ENCODE measurements around the gene MTCL3.

MTCL3 gene

DNA sequence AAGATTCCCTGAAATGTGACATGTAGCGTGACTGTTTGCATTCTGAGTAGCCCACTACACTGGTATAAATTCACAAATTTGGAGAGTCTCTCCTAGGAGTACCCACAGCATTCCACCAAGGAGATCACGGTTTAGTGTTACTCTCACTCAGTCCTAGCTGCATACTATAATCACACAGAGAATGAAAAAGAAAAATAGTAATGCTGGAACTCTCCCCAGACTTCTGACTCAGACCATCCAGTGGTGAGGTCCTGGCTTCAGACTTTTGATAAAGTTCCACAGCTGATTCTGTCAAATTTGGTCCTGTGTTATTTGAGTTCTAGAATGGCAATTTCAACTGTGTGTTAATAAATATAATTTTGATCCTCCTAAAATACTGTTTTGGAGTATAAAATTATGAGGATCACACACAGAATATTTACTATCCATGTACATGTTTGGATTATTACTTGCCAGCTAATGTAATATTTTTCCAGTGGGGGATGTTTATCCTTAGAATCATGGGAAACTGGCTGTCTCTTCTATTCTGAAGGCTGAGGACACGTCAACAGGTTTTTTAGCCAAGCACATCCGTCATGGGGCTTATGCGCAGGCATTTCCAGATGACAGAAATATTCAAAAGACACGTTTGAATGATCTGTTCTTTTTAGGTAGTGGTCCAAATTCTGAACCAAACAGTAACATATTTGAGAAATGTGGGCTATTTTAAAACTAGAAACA is 54.8 kb downstream of the MTCL3 start:
- no peak for ATAC-seq (ENCODE audit: poor library complexity)
- Histone ChIP-seq H3K4me3 (ENCODE audit: low read length) (no peak overlapping the region), H3K4me1 (ENCODE audit: insufficient read depth, low read length) (no peaks in the 10 kb centered on the region), H3K27me3 (ENCODE audit: control insufficient read depth in 1 of 2, insufficient read depth in 2 of 2, low read length in 2 of 2) (no peaks in the 10 kb centered on the region), H3K9me3 (ENCODE audit: control insufficient read depth in 1 of 2, insufficient read depth in 1 of 2, low read length in 2 of 2) (no peaks in the 10 kb centered on the region), H3K36me3 (ENCODE audit: insufficient read depth, low read length) (no peaks in the 10 kb centered on the region), H3K27ac (ENCODE audit: low read depth in 1 of 2, low read length in 2 of 2) (no peak overlapping the region)
- Mint-ChIP-seq H3K4me3 (no peak overlapping the region), H3K27ac (no peak overlapping the region), H3K36me3 (ENCODE audit: low read depth) (no peaks in the 10 kb centered on the region), H3K27me3 (no peaks in the 10 kb centered on the region), H3K9me3 (no peaks in the 10 kb centered on the region), H3K4me1 (ENCODE audit: low read depth) (no peaks in the 10 kb centered on the region)
- TF ChIP-seq, protein P1, sequence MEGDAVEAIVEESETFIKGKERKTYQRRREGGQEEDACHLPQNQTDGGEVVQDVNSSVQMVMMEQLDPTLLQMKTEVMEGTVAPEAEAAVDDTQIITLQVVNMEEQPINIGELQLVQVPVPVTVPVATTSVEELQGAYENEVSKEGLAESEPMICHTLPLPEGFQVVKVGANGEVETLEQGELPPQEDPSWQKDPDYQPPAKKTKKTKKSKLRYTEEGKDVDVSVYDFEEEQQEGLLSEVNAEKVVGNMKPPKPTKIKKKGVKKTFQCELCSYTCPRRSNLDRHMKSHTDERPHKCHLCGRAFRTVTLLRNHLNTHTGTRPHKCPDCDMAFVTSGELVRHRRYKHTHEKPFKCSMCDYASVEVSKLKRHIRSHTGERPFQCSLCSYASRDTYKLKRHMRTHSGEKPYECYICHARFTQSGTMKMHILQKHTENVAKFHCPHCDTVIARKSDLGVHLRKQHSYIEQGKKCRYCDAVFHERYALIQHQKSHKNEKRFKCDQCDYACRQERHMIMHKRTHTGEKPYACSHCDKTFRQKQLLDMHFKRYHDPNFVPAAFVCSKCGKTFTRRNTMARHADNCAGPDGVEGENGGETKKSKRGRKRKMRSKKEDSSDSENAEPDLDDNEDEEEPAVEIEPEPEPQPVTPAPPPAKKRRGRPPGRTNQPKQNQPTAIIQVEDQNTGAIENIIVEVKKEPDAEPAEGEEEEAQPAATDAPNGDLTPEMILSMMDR (IDR thresholded peaks at IDR 0.05), result no peak
- DNase-seq, result no peak
- ChIA-PET CTCF (interaction anchor here (1.4 kb wide), 1 partner anchor 75 kb away, joined by 6 read pairs; no protein-coding TSS in a partner anchor), POLR2A (no interaction called here)
- intact Hi-C loops (cut with DNase I, micrococcal nuclease), result loop anchor here in 1 of 2 experiments (10.0 kb wide), 1 partner anchor 1260 kb away; no protein-coding TSS in a partner anchor

DNA sequence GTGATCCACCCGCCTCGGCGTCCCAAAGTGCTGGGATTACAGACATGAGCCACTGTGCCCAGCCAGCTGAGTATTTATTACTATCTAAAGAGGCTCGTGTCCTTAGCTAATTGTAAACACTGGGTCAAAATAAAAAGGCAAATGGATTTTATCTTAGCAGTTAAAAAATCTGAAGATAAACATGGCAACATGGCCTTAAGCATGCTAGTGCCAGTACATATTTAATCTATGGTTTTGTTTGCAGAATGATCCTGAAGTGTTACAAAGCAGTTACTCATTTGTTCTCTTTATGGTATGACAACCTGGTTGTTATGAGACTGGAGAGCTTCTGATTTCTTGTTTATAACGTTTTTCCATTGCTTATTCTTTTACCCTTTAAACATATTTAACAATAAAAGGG is 56.1 kb downstream of the MTCL3 start:
- Histone ChIP-seq H3K27ac (ENCODE audit: low read depth in 1 of 2, low read length in 2 of 2) (no peak overlapping the region), H3K9me3 (ENCODE audit: control insufficient read depth in 1 of 2, insufficient read depth in 1 of 2, low read length in 2 of 2) (no peaks in the 10 kb centered on the region), H3K4me3 (ENCODE audit: low read length) (no peak overlapping the region), H3K27me3 (ENCODE audit: control insufficient read depth in 1 of 2, insufficient read depth in 2 of 2, low read length in 2 of 2) (no peaks in the 10 kb centered on the region), H3K36me3 (ENCODE audit: insufficient read depth, low read length) (no peaks in the 10 kb centered on the region), H3K4me1 (ENCODE audit: insufficient read depth, low read length) (no peaks in the 10 kb centered on the region)
- intact Hi-C loops (cut with DNase I, micrococcal nuclease), result loop anchor here in 1 of 2 experiments (10.0 kb wide), 1 partner anchor 1262 kb away; no protein-coding TSS in a partner anchor
- ChIA-PET CTCF (interaction anchor here (1.6 kb wide), 1 partner anchor 76 kb away, joined by 6 read pairs; no protein-coding TSS in a partner anchor), POLR2A (no interaction called here)
- no peaks in the 10 kb centered on the region for H3K36me3 Mint-ChIP-seq (ENCODE audit: low read depth)
- ATAC-seq (ENCODE audit: poor library complexity) (no peak), DNase-seq (no peak)
- TF ChIP-seq, protein P1 (IDR thresholded peaks at IDR 0.05), result no peak
- no peaks in the 10 kb centered on the region for H3K27me3 Mint-ChIP-seq
- H3K4me1 Mint-ChIP-seq (ENCODE audit: low read depth), result no peaks in the 10 kb centered on the region
- no peak overlapping the region for H3K27ac Mint-ChIP-seq
- H3K9me3 Mint-ChIP-seq, result no peaks in the 10 kb centered on the region
- H3K4me3 Mint-ChIP-seq, result no peak overlapping the region

DNA sequence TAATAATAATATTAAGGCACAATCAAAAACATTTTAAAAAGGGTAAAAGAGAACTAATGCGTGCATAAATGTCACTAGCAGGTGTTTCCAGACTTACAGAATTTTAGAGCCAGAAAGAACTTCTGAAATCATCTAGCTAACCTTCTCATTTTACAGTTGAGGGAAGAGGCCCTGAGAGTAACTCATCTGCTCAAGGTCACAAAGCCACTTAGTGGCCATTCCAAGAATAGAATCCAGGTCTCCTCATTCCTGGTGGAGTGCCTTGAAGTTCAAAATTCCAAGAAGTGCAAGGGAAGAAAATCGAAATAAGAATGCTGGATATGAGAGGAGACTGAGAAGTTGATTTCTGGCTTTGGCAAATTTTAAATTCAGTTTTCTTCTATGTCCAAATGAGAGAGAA is 56.8 kb downstream of the MTCL3 start:
- ATAC-seq (ENCODE audit: poor library complexity) (no peak), DNase-seq (no peak)
- TF ChIP-seq, protein P1 (IDR thresholded peaks at IDR 0.05), result no peak
- Mint-ChIP-seq H3K27ac (no peak overlapping the region), H3K36me3 (ENCODE audit: low read depth) (no peaks in the 10 kb centered on the region), H3K4me1 (ENCODE audit: low read depth) (no peaks in the 10 kb centered on the region), H3K27me3 (no peaks in the 10 kb centered on the region), H3K4me3 (no peak overlapping the region), H3K9me3 (no peaks in the 10 kb centered on the region)
- H3K4me1 ChIP-seq (ENCODE audit: insufficient read depth, low read length), result no peaks in the 10 kb centered on the region
- no peaks in the 10 kb centered on the region for H3K36me3 ChIP-seq (ENCODE audit: insufficient read depth, low read length)
- CTCF ChIA-PET, result interaction anchor here (1.6 kb wide), 1 partner anchor 77 kb away, joined by 6 read pairs; no protein-coding TSS in a partner anchor
- intact Hi-C loops (cut with DNase I, micrococcal nuclease), result loop anchor here in 1 of 2 experiments (10.0 kb wide), 1 partner anchor 1262 kb away; no protein-coding TSS in a partner anchor
- H3K9me3 ChIP-seq (ENCODE audit: control insufficient read depth in 1 of 2, insufficient read depth in 1 of 2, low read length in 2 of 2), result no peaks in the 10 kb centered on the region
- POLR2A ChIA-PET, result no interaction called here
- H3K4me3 ChIP-seq (ENCODE audit: low read length), result no peak overlapping the region
- H3K27ac ChIP-seq (ENCODE audit: low read depth in 1 of 2, low read length in 2 of 2), result no peak overlapping the region
- no peaks in the 10 kb centered on the region for H3K27me3 ChIP-seq (ENCODE audit: control insufficient read depth in 1 of 2, insufficient read depth in 2 of 2, low read length in 2 of 2)

All from CD4-positive, alpha-beta T cell (primary cell).